Astrocyte of the spinal cord (primary cell): ENCODE results near the gene CXCL3.

Experiments used
- DNase-seq: peaks from one replicate; pipeline ENCODE4 v3.0.0; 2011; ENCODE audit warnings: low read depth, low spot score
- H3K4me3 ChIP-seq: 2 replicates; pipeline ENCODE4 v1.5.1; 2011; ENCODE audit warnings: low read depth, mild to moderate bottlenecking, low read length, moderate library complexity
- CTCF ChIP-seq: IDR thresholded peaks from 2 replicates; pipeline ENCODE4 v1.5.1; 2012; ENCODE audit warnings: low read depth, mild to moderate bottlenecking, low read length, inconsistent platforms
- in situ Hi-C: cut with HindIII; loops from 2 replicates; pipeline ENCODE4 v1.10.0; 2017; ENCODE audit warnings: low sequenced_read_pairs

The CXCL3 gene

GRCh38 chr4:73992050-73992449 is 46.4 kb downstream of the CXCL3 start:
- no peak for TF ChIP-seq CTCF
- no peak overlapping the region for H3K4me3 ChIP-seq
- DNase-seq: no peak
- in situ Hi-C loops: no loop called here

GRCh38 chr4:73991742-73992000 is 46.8 kb downstream of the CXCL3 start:
- H3K4me3 ChIP-seq: no peak overlapping the region
- no peak for DNase-seq
- in situ Hi-C loops: no loop called here
- TF ChIP-seq CTCF: no peak

- no peak for DNase-seq
- H3K4me3 ChIP-seq: no peak overlapping the region
- in situ Hi-C loops: no loop called here
- TF ChIP-seq CTCF: no peak
Observed at GRCh38 chr4:73990988-73991741, 47.3 kb downstream of the CXCL3 start.

- TF ChIP-seq CTCF: no peak
- in situ Hi-C loops: no loop called here
- DNase-seq: no peak
- no peak overlapping the region for H3K4me3 ChIP-seq
Observed at GRCh38 chr4:73989928-73990327, 48.6 kb downstream of the CXCL3 start.

- in situ Hi-C loops: no loop called here
- no peak for TF ChIP-seq CTCF
- H3K4me3 ChIP-seq: no peak overlapping the region
- DNase-seq: no peak
Observed at GRCh38 chr4:73989031-73989430, 49.5 kb downstream of the CXCL3 start.

GRCh38 chr4:73988061-73988460 is 50.4 kb downstream of the CXCL3 start, which contains the start of gene PPBP:
PPBP (minus strand) TSS chr4:73988190; CDS start chr4:73988103, 87 bp downstream.
- TF ChIP-seq CTCF: no peak
- in situ Hi-C loops: no loop called here
- DNase-seq: no peak
- H3K4me3 ChIP-seq: no peak within 1 kb of the TSS
